Measurements from ENCODE around the gene CEP78.

DNA sequence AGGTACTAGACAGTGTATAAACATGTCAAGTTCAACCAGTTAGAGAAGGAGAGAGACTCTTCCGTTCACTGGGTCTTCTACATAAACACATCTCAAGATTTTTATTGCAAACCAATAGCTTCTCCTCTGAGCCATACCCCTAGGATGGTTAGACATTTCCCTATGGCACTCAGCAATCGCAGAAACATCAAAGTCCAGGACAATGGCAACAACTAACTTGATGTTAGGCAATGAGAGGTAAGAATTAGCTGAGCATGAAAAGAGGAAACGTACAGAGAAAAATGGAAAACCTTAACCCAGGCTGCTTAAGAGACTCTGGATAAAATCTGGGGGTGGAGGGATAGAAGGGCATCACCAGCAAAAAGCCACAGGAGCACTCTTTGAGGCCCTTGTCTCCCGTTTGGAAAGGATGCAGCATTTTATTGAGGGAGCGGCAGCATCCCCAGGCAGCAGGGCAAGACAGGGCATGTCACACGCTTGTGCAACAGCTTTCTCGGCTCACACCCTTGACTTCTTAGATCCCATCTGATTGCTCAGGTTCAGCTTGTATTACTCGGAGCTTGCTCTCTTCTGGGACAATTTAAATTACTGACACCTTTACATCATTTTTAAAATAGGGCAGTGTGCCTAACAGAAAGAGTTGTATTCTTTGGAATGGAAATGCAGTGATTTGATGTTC lies 52.5 kb downstream of the CEP78 start:
- TF ChIP-seq, protein P1, sequence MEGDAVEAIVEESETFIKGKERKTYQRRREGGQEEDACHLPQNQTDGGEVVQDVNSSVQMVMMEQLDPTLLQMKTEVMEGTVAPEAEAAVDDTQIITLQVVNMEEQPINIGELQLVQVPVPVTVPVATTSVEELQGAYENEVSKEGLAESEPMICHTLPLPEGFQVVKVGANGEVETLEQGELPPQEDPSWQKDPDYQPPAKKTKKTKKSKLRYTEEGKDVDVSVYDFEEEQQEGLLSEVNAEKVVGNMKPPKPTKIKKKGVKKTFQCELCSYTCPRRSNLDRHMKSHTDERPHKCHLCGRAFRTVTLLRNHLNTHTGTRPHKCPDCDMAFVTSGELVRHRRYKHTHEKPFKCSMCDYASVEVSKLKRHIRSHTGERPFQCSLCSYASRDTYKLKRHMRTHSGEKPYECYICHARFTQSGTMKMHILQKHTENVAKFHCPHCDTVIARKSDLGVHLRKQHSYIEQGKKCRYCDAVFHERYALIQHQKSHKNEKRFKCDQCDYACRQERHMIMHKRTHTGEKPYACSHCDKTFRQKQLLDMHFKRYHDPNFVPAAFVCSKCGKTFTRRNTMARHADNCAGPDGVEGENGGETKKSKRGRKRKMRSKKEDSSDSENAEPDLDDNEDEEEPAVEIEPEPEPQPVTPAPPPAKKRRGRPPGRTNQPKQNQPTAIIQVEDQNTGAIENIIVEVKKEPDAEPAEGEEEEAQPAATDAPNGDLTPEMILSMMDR (IDR thresholded peaks at IDR 0.05; ENCODE audit: low read depth, low read length) = no peak
- no peak for TF ChIP-seq POLR2A (IDR thresholded peaks at IDR 0.05; ENCODE audit: extremely low read depth, insufficient read length)
